ENCODE measurements around the gene DHRSX.

DNA sequence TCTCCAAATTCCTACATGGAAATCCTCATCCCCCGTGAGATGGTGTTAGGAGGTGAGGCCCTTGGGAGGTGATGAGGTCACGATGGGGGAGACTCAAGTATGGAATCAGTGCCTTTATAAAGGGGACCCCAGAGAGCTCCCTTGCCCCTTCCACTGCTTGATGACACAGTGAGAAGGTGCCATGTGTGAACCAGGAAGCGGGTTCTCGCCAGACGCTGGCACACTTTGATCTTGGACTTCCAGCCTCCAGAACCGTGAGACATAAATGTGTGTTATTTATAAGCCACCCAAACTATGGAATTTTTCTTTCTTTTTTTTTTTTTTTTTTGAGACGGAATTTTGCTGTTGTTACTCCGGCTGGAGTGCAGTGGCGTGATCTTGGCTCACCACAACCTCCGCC, 237.6 kb downstream of the DHRSX start:
- no peak for TF ChIP-seq ZNF565 (CRISPR knock-in tag; conservative IDR thresholded peaks at IDR 0.05; ENCODE audit: low read depth)
- TF ChIP-seq, protein P1, sequence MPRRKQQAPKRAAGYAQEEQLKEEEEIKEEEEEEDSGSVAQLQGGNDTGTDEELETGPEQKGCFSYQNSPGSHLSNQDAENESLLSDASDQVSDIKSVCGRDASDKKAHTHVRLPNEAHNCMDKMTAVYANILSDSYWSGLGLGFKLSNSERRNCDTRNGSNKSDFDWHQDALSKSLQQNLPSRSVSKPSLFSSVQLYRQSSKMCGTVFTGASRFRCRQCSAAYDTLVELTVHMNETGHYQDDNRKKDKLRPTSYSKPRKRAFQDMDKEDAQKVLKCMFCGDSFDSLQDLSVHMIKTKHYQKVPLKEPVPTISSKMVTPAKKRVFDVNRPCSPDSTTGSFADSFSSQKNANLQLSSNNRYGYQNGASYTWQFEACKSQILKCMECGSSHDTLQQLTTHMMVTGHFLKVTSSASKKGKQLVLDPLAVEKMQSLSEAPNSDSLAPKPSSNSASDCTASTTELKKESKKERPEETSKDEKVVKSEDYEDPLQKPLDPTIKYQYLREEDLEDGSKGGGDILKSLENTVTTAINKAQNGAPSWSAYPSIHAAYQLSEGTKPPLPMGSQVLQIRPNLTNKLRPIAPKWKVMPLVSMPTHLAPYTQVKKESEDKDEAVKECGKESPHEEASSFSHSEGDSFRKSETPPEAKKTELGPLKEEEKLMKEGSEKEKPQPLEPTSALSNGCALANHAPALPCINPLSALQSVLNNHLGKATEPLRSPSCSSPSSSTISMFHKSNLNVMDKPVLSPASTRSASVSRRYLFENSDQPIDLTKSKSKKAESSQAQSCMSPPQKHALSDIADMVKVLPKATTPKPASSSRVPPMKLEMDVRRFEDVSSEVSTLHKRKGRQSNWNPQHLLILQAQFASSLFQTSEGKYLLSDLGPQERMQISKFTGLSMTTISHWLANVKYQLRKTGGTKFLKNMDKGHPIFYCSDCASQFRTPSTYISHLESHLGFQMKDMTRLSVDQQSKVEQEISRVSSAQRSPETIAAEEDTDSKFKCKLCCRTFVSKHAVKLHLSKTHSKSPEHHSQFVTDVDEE (CRISPR knock-in tag; IDR thresholded peaks at IDR 0.05) = no peak
- TF ChIP-seq OSR1 (CRISPR knock-in tag; IDR thresholded peaks at IDR 0.05) = no peak
- TF ChIP-seq, protein P2, sequence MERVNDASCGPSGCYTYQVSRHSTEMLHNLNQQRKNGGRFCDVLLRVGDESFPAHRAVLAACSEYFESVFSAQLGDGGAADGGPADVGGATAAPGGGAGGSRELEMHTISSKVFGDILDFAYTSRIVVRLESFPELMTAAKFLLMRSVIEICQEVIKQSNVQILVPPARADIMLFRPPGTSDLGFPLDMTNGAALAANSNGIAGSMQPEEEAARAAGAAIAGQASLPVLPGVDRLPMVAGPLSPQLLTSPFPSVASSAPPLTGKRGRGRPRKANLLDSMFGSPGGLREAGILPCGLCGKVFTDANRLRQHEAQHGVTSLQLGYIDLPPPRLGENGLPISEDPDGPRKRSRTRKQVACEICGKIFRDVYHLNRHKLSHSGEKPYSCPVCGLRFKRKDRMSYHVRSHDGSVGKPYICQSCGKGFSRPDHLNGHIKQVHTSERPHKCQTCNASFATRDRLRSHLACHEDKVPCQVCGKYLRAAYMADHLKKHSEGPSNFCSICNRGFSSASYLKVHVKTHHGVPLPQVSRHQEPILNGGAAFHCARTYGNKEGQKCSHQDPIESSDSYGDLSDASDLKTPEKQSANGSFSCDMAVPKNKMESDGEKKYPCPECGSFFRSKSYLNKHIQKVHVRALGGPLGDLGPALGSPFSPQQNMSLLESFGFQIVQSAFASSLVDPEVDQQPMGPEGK (CRISPR knock-in tag; IDR thresholded peaks at IDR 0.05; ENCODE audit: borderline replicate concordance) = no peak
- TF ChIP-seq ZFP30 (CRISPR knock-in tag; IDR thresholded peaks at IDR 0.05) = no peak
- TF ChIP-seq, protein P3, sequence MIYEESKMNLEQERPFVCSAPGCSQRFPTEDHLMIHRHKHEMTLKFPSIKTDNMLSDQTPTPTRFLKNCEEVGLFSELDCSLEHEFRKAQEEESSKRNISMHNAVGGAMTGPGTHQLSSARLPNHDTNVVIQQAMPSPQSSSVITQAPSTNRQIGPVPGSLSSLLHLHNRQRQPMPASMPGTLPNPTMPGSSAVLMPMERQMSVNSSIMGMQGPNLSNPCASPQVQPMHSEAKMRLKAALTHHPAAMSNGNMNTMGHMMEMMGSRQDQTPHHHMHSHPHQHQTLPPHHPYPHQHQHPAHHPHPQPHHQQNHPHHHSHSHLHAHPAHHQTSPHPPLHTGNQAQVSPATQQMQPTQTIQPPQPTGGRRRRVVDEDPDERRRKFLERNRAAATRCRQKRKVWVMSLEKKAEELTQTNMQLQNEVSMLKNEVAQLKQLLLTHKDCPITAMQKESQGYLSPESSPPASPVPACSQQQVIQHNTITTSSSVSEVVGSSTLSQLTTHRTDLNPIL (CRISPR knock-in tag; IDR thresholded peaks at IDR 0.05; ENCODE audit: low read depth) = no peak

All from SK-N-SH treated with all-trans-retinoic acid at 6 μM for 48 hours (cell line).